Measurements from ENCODE around the gene FBLN2.

DNA sequence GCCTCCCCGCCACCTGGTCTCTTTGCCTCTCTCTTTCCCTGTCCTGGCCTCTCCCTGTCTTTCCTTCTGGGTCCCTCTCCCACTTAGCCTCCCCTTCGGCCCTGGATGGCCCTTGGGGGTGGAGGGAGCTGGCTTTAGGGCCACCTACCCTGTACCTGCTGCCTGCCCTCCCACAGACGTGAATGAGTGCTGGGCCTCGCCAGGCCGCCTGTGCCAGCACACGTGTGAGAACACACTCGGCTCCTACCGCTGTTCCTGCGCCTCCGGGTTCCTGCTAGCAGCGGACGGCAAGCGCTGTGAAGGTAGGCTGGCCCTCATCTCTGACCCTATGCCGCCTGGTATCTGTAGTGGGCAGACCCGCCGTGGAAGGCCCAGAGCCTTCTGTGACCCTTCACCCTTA, 80.7 kb downstream of the FBLN2 start:
- TF ChIP-seq POLR2A (IDR thresholded peaks at IDR 0.05): no peak
- TF ChIP-seq, protein P1, sequence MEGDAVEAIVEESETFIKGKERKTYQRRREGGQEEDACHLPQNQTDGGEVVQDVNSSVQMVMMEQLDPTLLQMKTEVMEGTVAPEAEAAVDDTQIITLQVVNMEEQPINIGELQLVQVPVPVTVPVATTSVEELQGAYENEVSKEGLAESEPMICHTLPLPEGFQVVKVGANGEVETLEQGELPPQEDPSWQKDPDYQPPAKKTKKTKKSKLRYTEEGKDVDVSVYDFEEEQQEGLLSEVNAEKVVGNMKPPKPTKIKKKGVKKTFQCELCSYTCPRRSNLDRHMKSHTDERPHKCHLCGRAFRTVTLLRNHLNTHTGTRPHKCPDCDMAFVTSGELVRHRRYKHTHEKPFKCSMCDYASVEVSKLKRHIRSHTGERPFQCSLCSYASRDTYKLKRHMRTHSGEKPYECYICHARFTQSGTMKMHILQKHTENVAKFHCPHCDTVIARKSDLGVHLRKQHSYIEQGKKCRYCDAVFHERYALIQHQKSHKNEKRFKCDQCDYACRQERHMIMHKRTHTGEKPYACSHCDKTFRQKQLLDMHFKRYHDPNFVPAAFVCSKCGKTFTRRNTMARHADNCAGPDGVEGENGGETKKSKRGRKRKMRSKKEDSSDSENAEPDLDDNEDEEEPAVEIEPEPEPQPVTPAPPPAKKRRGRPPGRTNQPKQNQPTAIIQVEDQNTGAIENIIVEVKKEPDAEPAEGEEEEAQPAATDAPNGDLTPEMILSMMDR (IDR thresholded peaks at IDR 0.05): no peak
- no peak for TF ChIP-seq POLR2AphosphoS5 (IDR thresholded peaks at IDR 0.05)
